Measurements from ENCODE around the gene ANKRD36.
"Not testable (repeated sequence)": the region's sequence is repeated elsewhere in the genome, so short reads cannot be mapped to it uniquely, and the experiment has no call there.

GRCh38 chr2:97113050-97113881, at the start of gene ANKRD36:
- not testable (repeated sequence) for TF ChIP-seq CTCF (IDR thresholded peaks at IDR 0.05); EZH2 (IDR thresholded peaks at IDR 0.05; ENCODE audit: borderline replicate concordance, insufficient read depth, low read depth, low read length, poor library complexity, severe bottlenecking)
